GM12864 (cell line): ENCODE results near the gene SLITRK6.

Experiments used
- DNase-seq: peaks from one replicate; pipeline ENCODE4 v3.0.0-alpha.2; 2011; ENCODE audit warnings: low read depth
- H3K4me3 ChIP-seq: 2 replicates; pipeline ENCODE4 v1.5.1; 2011; ENCODE audit warnings: mild to moderate bottlenecking, low read depth, low read length, control low read depth
- TF ChIP-seq, protein P1 (sequence below): IDR thresholded peaks from 2 replicates; pipeline ENCODE4 v1.5.1; 2011; ENCODE audit warnings: low read depth, mild to moderate bottlenecking, moderate library complexity, low read length, control low read depth, inconsistent platforms; ENCODE audit errors: missing control alignments

Gene SLITRK6

DNA sequence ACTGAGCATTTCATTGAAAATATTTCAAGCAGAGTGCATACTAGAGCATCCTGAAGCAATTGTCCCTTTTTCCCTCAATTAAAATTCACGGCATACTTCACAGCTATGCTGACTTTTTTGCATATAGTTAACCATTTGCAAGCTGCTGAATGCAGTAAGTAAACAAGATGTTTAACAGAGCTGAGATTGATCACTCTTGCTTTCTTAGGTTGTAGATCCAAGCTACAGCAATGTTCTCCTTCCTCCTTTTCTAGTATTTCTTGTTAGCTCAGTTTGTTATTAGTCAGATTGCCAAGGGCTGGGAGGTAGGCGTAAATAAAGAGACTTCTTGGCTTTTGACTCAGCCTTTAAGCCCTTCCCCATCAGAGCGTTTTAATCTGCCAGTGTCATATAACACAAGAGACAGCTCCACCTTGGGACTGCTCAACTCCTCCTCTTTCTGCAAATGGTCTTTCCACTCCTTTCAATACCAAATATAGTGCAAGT is at the start of gene SLITRK6:
Gene SLITRK6 (minus strand): TSS at position 323 of the 486 bp plus-strand sequence. CDS start 2,911 bp downstream, outside the sequence.
- H3K4me3 ChIP-seq: no peak within 1 kb of the TSS
- TF ChIP-seq, protein P1, sequence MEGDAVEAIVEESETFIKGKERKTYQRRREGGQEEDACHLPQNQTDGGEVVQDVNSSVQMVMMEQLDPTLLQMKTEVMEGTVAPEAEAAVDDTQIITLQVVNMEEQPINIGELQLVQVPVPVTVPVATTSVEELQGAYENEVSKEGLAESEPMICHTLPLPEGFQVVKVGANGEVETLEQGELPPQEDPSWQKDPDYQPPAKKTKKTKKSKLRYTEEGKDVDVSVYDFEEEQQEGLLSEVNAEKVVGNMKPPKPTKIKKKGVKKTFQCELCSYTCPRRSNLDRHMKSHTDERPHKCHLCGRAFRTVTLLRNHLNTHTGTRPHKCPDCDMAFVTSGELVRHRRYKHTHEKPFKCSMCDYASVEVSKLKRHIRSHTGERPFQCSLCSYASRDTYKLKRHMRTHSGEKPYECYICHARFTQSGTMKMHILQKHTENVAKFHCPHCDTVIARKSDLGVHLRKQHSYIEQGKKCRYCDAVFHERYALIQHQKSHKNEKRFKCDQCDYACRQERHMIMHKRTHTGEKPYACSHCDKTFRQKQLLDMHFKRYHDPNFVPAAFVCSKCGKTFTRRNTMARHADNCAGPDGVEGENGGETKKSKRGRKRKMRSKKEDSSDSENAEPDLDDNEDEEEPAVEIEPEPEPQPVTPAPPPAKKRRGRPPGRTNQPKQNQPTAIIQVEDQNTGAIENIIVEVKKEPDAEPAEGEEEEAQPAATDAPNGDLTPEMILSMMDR: no peak
- DNase-seq: no peak

- DNase-seq: no peak
- TF ChIP-seq, protein P1: no peak
Measured at GRCh38 chr13:85847012-85847411, 47.8 kb upstream of the SLITRK6 start.

GRCh38 chr13:85841427-85841826 is 42.2 kb upstream of the SLITRK6 start:
- no peak overlapping the region for H3K4me3 ChIP-seq
- no peak for DNase-seq
- TF ChIP-seq, protein P1: no peak

More at GRCh38 chr13:85847012-85847411, 47.8 kb upstream of the SLITRK6 start:
- no peak overlapping the region for H3K4me3 ChIP-seq

DNA sequence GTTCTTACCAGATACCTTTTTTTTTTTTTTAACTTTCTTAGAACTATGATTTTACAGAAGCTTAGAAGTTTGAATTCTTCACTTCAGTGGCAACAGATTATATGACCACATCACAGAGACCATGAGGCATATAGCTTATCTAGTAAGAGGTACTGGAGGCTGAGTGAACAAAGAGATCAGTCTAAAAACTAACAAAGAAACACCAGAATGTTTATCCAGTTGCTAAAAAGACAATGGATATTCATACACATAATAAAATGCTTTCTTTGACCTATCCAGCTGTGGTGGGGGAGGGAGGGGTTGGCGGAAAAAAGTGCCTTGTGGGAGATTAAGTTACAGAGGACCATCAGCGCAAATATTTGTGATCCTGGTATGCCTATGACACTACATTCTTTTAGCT is 34.7 kb upstream of the SLITRK6 start:
- no peak for DNase-seq
- H3K4me3 ChIP-seq: no peak overlapping the region
- TF ChIP-seq, protein P1: no peak

GRCh38 chr13:85828094-85828684 is 29.0 kb upstream of the SLITRK6 start:
- DNase-seq: no peak
- TF ChIP-seq, protein P1: peak; percentile 37
- H3K4me3 ChIP-seq: no peak overlapping the region

- no peak for DNase-seq
- TF ChIP-seq, protein P1: no peak
- H3K4me3 ChIP-seq: no peak overlapping the region
Measured at GRCh38 chr13:85825454-85825853, 26.2 kb upstream of the SLITRK6 start.

GRCh38 chr13:85823832-85824231 is 24.6 kb upstream of the SLITRK6 start:
- TF ChIP-seq, protein P1: no peak
- DNase-seq: no peak
- H3K4me3 ChIP-seq: no peak overlapping the region
